ENCODE measurements around the gene ATF6B.

Gene ATF6B

GRCh38 chr6:32132110-32132509, 4.1 kb upstream of the ATF6B start:
- in situ Hi-C loops (cut with MboI; ENCODE audit: low sequenced_read_pairs), result no loop called here

GRCh38 chr6:32131439-32131948, 3.4 kb upstream of the ATF6B start:
- in situ Hi-C loops (cut with MboI; ENCODE audit: low sequenced_read_pairs), result no loop called here

GRCh38 chr6:32129297-32130088, 1.4 kb upstream of the ATF6B start:
- in situ Hi-C loops (cut with MboI; ENCODE audit: low sequenced_read_pairs), result no loop called here

GRCh38 chr6:32128751-32129296, 778 bp upstream of the ATF6B start:
- in situ Hi-C loops (cut with MboI; ENCODE audit: low sequenced_read_pairs), result no loop called here

GRCh38 chr6:32127409-32127716, 683 bp downstream of the ATF6B start:
- in situ Hi-C loops (cut with MboI; ENCODE audit: low sequenced_read_pairs), result no loop called here

- in situ Hi-C loops (cut with MboI; ENCODE audit: low sequenced_read_pairs), result no loop called here
Observed at GRCh38 chr6:32126880-32127279, 1.2 kb downstream of the ATF6B start.

- in situ Hi-C loops (cut with MboI; ENCODE audit: low sequenced_read_pairs), result no loop called here
Observed at GRCh38 chr6:32123681-32124080, 4.4 kb downstream of the ATF6B start.

GRCh38 chr6:32120573-32121059, 7.4 kb downstream of the ATF6B start:
- in situ Hi-C loops (cut with MboI; ENCODE audit: low sequenced_read_pairs), result no loop called here

- in situ Hi-C loops (cut with MboI; ENCODE audit: low sequenced_read_pairs), result no loop called here
Observed at GRCh38 chr6:32118782-32119628, 9.0 kb downstream of the ATF6B start.

- in situ Hi-C loops (cut with MboI; ENCODE audit: low sequenced_read_pairs), result no loop called here
Observed at GRCh38 chr6:32117461-32117860, 10.6 kb downstream of the ATF6B start.

- in situ Hi-C loops (cut with MboI; ENCODE audit: low sequenced_read_pairs), result no loop called here
Observed at GRCh38 chr6:32116674-32117073, 11.4 kb downstream of the ATF6B start.

- in situ Hi-C loops (cut with MboI; ENCODE audit: low sequenced_read_pairs), result no loop called here
Observed at GRCh38 chr6:32115623-32116022, 12.4 kb downstream of the ATF6B start.

- in situ Hi-C loops (cut with MboI; ENCODE audit: low sequenced_read_pairs), result no loop called here
Observed at GRCh38 chr6:32114796-32115195, 13.2 kb downstream of the ATF6B start.

GRCh38 chr6:32113386-32114352, 14.4 kb downstream of the ATF6B start:
- in situ Hi-C loops (cut with MboI; ENCODE audit: low sequenced_read_pairs), result no loop called here

GRCh38 chr6:32112431-32112980, 15.5 kb downstream of the ATF6B start:
- in situ Hi-C loops (cut with MboI; ENCODE audit: low sequenced_read_pairs), result no loop called here

- in situ Hi-C loops (cut with MboI; ENCODE audit: low sequenced_read_pairs), result no loop called here
Observed at GRCh38 chr6:32111424-32112066, 16.5 kb downstream of the ATF6B start.

GRCh38 chr6:32110632-32111031, 17.4 kb downstream of the ATF6B start:
- in situ Hi-C loops (cut with MboI; ENCODE audit: low sequenced_read_pairs), result no loop called here

GRCh38 chr6:32109765-32110160, 18.3 kb downstream of the ATF6B start:
- in situ Hi-C loops (cut with MboI; ENCODE audit: low sequenced_read_pairs), result no loop called here

GRCh38 chr6:32109114-32109764, 18.8 kb downstream of the ATF6B start, which contains the start of gene TNXB:
TNXB (minus strand) TSS chr6:32109338; CDS start chr6:32098198, 11,140 bp downstream.
- in situ Hi-C loops (cut with MboI; ENCODE audit: low sequenced_read_pairs), result no loop called here
